SK-N-SH (cell line): Measurements from ENCODE around the gene LTBP1. TPM values are rescaled to one million over a fixed set of nuclear protein-coding genes. Genes with fewer than 3 reads are reported as not detected.

Experiments
- CTCF ChIA-PET: fragments of 300-600, 350-600 bp; formaldehyde crosslinking; extraction: SDS; loops from one replicate; lab custom pipeline; 2021; lab: Yijun Ruan, JAX
- POLR2A ChIA-PET: fragments of 350-600 bp; sonication (Branson Sonifier 250); formaldehyde crosslinking; extraction: SDS; loops from one replicate; lab custom pipeline; 2020; ENCODE audit warnings: antibody characterized with exemption, inconsistent platforms; lab: Yijun Ruan, JAX
- DNase-seq: peaks from one replicate; pipeline ENCODE4 v3.0.0; 2012
- H2AFZ ChIP-seq: fragments of 200-600 bp; sonication (generic); 2 replicates; pipeline ENCODE4 v1.8.1; 2016; ENCODE audit warnings: antibody characterized with exemption, mild to moderate bottlenecking, low read depth
- H3F3A ChIP-seq: fragments of 200-600 bp; sonication (generic); replicated peaks from 2 replicates; pipeline ENCODE3; 2016; ENCODE audit warnings: antibody characterized with exemption, mild to moderate bottlenecking; ENCODE audit not compliant: insufficient read depth
- H3K27ac ChIP-seq, 2 experiments: fragments of 200-500 bp in 1 of 2; fragments of 200-600 bp in 1 of 2; sonication (Bioruptor generic) in 1 of 2; sonication (generic), shearing (Covaris generic) in 1 of 2; 2 replicates each; pipeline versions ENCODE4 v1.5.1 to v1.6.1; 2014 to 2016; ENCODE audit warnings: low read depth in 2 of 2, inconsistent platforms in 1 of 2, low read length in 1 of 2, mild to moderate bottlenecking in 1 of 2, mixed read lengths in 1 of 2
- H3K27me3 ChIP-seq: fragments of 200-600 bp; sonication (generic), shearing (Covaris generic); 2 replicates; pipeline ENCODE4 v1.6.1; 2016; ENCODE audit warnings: mixed run types; ENCODE audit not compliant: insufficient read depth
- H3K36me3 ChIP-seq, 2 experiments: fragments of 200-500 bp in 1 of 2; fragments of 200-600 bp in 1 of 2; sonication (Bioruptor generic) in 1 of 2; sonication (generic) in 1 of 2; replicated peaks in 1 of 2; 2 replicates each; pipeline versions ENCODE3 to v1.5.1; 2014 to 2016; ENCODE audit warnings: low read length in 1 of 2, mild to moderate bottlenecking in 1 of 2; ENCODE audit not compliant: insufficient read depth in 2 of 2, control insufficient read depth in 1 of 2
- H3K4me1 ChIP-seq, 2 experiments: fragments of 200-500 bp in 1 of 2; fragments of 200-600 bp in 1 of 2; sonication (Bioruptor generic) in 1 of 2; sonication (generic), shearing (Covaris generic) in 1 of 2; 2 replicates each; pipeline versions ENCODE4 v1.5.1 to v1.6.1; 2014 to 2016; ENCODE audit warnings: low read depth in 1 of 2, low read length in 1 of 2, mixed run types in 1 of 2; ENCODE audit not compliant: insufficient read depth in 2 of 2, control insufficient read depth in 1 of 2
- H3K4me2 ChIP-seq: fragments of 200-600 bp; sonication (generic), shearing (Covaris generic); 2 replicates; pipeline ENCODE4 v1.6.1; 2017; ENCODE audit warnings: mixed run types
- H3K4me3 ChIP-seq, 2 experiments: fragments of 200-500 bp in 1 of 2; fragments of 200-600 bp in 1 of 2; sonication (Bioruptor generic) in 1 of 2; sonication (generic), shearing (Covaris generic) in 1 of 2; 2 replicates each; pipeline versions ENCODE4 v1.5.1 to v1.8.1; 2014 to 2016; ENCODE audit warnings: low read depth in 2 of 2, inconsistent platforms in 1 of 2, low read length in 1 of 2, mild to moderate bottlenecking in 1 of 2, mixed read lengths in 1 of 2, moderate library complexity in 1 of 2
- H3K79me2 ChIP-seq: fragments of 200-600 bp; sonication (generic); 2 replicates; pipeline ENCODE4 v1.8.1; 2017; ENCODE audit warnings: mild to moderate bottlenecking; ENCODE audit not compliant: insufficient read depth
- H3K9ac ChIP-seq: fragments of 200-600 bp; sonication (generic); 2 replicates; pipeline ENCODE4 v1.6.1; 2017; ENCODE audit warnings: mixed run types
- H3K9me2 ChIP-seq: fragments of 200-600 bp; sonication (generic); 2 replicates; pipeline ENCODE4 v1.6.1; 2017; ENCODE audit warnings: mixed run types
- H3K9me3 ChIP-seq: fragments of 200-600 bp; sonication (generic); 2 replicates; pipeline ENCODE4 v1.6.1; 2017; ENCODE audit warnings: mixed run types, mild to moderate bottlenecking, moderate library complexity
- H4K20me1 ChIP-seq: fragments of 200-600 bp; sonication (generic); 2 replicates; pipeline ENCODE4 v1.6.1; 2017; ENCODE audit warnings: mild to moderate bottlenecking, mixed run types; ENCODE audit not compliant: insufficient read depth
- ELF1 ChIP-seq: IDR thresholded peaks from 2 replicates; pipeline ENCODE4 v1.4.0; 2012
- EP300 ChIP-seq, 2 experiments: IDR thresholded peaks; 2 replicates each; pipeline versions ENCODE4 v1.4.0 to v1.6.1; 2012; ENCODE audit warnings: borderline replicate concordance in 1 of 2, low read depth in 1 of 2, low read length in 1 of 2
- EZH2phosphoT487 ChIP-seq: fragments of 200-600 bp; sonication (generic); IDR thresholded peaks from 2 replicates; pipeline ENCODE4 v1.6.1; 2017; ENCODE audit warnings: low read depth, mixed run types, mild to moderate bottlenecking, antibody characterized with exemption, moderate library complexity, borderline replicate concordance
- FOXJ3 ChIP-seq: sonication (generic); formaldehyde crosslinking; IDR thresholded peaks from 2 replicates; pipeline ENCODE4 v1.5.1; 2020; ENCODE audit warnings: mild to moderate bottlenecking, missing genetic modification reagents
- FOXM1 ChIP-seq: IDR thresholded peaks from 2 replicates; pipeline ENCODE4 v1.4.0; 2012; ENCODE audit warnings: low read depth, mild to moderate bottlenecking
- MEF2A ChIP-seq: IDR thresholded peaks from 2 replicates; pipeline ENCODE4 v1.4.0; 2012; ENCODE audit warnings: low read depth, borderline replicate concordance
- MXI1 ChIP-seq: IDR thresholded peaks from 2 replicates; pipeline ENCODE4 v1.6.1; 2012; ENCODE audit warnings: mild to moderate bottlenecking, low read depth, low read length, improper control_type of control experiment
- NFIC ChIP-seq: IDR thresholded peaks from 2 replicates; pipeline ENCODE4 v1.4.0; 2012; ENCODE audit warnings: borderline replicate concordance
- POLR2AphosphoS5 ChIP-seq: IDR thresholded peaks from 2 replicates; pipeline ENCODE4 v1.6.1; 2012; ENCODE audit warnings: low read depth, low read length
- RAD21 ChIP-seq: IDR thresholded peaks from 2 replicates; pipeline ENCODE4 v1.6.1; 2012; ENCODE audit warnings: mild to moderate bottlenecking, low read length
- RCOR1 ChIP-seq: fragments of 150-350 bp; IDR thresholded peaks from 2 replicates; pipeline ENCODE4 v1.6.1; 2017; ENCODE audit warnings: antibody characterized with exemption, low read length
- REST ChIP-seq: IDR thresholded peaks from 2 replicates; pipeline ENCODE4 v1.6.1; 2012; ENCODE audit warnings: mild to moderate bottlenecking, low read depth, low read length, moderate library complexity
- SIN3A ChIP-seq: IDR thresholded peaks from 2 replicates; pipeline ENCODE4 v1.6.1; 2012; ENCODE audit warnings: low read depth, mild to moderate bottlenecking, low read length, moderate library complexity, borderline replicate concordance
- TAF1 ChIP-seq: IDR thresholded peaks from 2 replicates; pipeline ENCODE4 v1.6.1; 2012; ENCODE audit warnings: low read depth, mild to moderate bottlenecking, low read length, moderate library complexity, borderline replicate concordance
- YY1 ChIP-seq: IDR thresholded peaks from 2 replicates; pipeline ENCODE4 v1.4.0; 2012; ENCODE audit warnings: low read depth, mild to moderate bottlenecking
- ZBTB33 ChIP-seq: IDR thresholded peaks from 2 replicates; pipeline ENCODE4 v1.4.0; 2012; ENCODE audit warnings: low read depth, borderline replicate concordance
- WGBS: methylation state at CpG from one replicate; pipeline ENCODE4 v1.1.6; 2017; ENCODE audit warnings: low lambda C conversion rate; 5-methylcytosine and 5-hydroxymethylcytosine counted together
- polyA plus RNA-seq, 3 experiments: library from polyadenylated mRNA; depleted of rRNA; stranded (reverse); fragments of >200 nt; gene quantifications; 2 replicates each; pipeline ENCODE4 v1.2.3, GENCODE V29; 2012
- TF ChIP-seq, protein P1 (sequence below): fragments of 200-600 bp; sonication (generic); IDR thresholded peaks from 2 replicates; pipeline ENCODE4 v1.6.1; 2017; ENCODE audit warnings: antibody characterized with exemption, mild to moderate bottlenecking, moderate library complexity
- TF ChIP-seq, protein P2 (sequence below): fragments of 150-350 bp; IDR thresholded peaks from 2 replicates; pipeline ENCODE4 v1.6.1; 2017; ENCODE audit warnings: antibody characterized with exemption, low read length, low read depth, borderline replicate concordance
- TF ChIP-seq, protein P3 (sequence below): fragments of 150-350 bp; IDR thresholded peaks from 2 replicates; pipeline ENCODE4 v1.6.1; 2016; ENCODE audit warnings: mild to moderate bottlenecking, low read depth, low read length

The LTBP1 gene
- polyA plus RNA-seq, 1 of the 3 experiments (the other 2 are of a cell fraction): 467 TPM

DNA sequence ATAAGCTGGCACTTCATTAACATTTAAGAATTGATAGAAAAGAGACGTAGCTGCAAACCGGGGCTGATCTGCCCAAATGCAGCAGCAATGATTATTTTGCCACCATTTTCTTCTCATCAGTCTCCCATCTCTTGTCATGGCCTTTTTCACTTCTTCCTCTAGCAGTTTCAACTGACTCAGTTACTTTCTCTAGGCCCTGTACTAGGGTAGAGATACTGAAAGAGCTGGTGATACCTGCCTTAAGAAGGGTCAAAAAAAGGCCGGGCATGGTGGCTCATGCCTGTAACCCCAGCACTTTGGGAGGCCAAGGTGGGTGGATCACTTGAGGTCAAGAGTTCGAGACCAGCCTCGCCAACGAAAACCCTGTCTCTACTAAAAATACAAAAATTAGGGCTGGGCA, 127.4 kb downstream of the LTBP1 start (continued):
- TF ChIP-seq REST (no peak), NFIC (no peak), FOXM1 (no peak), ZBTB33 (no peak), MXI1 (no peak), YY1 (no peak), RCOR1 (no peak), EZH2phosphoT487 (no peak), SIN3A (no peak), RAD21 (no peak)

DNA sequence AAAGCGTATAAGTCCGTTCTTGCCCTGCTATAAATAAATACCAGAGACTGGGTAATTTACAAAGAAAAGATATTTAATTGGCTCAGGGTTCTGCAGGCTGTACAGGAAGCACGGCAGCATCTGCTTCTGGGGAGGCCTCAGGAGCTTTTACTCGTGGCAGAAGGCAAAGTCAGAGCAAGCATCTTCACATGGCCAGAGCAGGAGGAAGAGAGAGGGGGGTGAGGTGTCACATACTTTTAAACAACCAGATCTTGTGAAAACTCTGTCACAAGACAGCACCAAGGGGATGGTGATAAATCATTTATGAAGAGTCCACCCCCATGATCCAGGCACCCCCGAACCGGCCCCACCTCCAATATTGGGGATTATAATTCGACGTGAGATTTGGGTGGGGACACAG, 130.6 kb downstream of the LTBP1 start:
- no peaks in the 10 kb centered on the region for H3F3A ChIP-seq
- 72% methylated on average over 8 of the region's 8 CpGs for WGBS
- no peaks in the 10 kb centered on the region for H3K4me1 ChIP-seq
- H3K9ac ChIP-seq: no peak overlapping the region
- H3K36me3 ChIP-seq: no peaks in the 10 kb centered on the region
- CTCF ChIA-PET: no interaction called here
- H3K27ac ChIP-seq: no peak overlapping the region
- H3K9me2 ChIP-seq: no peaks in the 10 kb centered on the region
- H3K4me2 ChIP-seq: no peak overlapping the region
- TF ChIP-seq TAF1: no peak
- TF ChIP-seq EZH2phosphoT487: no peak
- TF ChIP-seq, protein P1, sequence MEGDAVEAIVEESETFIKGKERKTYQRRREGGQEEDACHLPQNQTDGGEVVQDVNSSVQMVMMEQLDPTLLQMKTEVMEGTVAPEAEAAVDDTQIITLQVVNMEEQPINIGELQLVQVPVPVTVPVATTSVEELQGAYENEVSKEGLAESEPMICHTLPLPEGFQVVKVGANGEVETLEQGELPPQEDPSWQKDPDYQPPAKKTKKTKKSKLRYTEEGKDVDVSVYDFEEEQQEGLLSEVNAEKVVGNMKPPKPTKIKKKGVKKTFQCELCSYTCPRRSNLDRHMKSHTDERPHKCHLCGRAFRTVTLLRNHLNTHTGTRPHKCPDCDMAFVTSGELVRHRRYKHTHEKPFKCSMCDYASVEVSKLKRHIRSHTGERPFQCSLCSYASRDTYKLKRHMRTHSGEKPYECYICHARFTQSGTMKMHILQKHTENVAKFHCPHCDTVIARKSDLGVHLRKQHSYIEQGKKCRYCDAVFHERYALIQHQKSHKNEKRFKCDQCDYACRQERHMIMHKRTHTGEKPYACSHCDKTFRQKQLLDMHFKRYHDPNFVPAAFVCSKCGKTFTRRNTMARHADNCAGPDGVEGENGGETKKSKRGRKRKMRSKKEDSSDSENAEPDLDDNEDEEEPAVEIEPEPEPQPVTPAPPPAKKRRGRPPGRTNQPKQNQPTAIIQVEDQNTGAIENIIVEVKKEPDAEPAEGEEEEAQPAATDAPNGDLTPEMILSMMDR: no peak
- TF ChIP-seq POLR2AphosphoS5: no peak
- TF ChIP-seq, protein P2, sequence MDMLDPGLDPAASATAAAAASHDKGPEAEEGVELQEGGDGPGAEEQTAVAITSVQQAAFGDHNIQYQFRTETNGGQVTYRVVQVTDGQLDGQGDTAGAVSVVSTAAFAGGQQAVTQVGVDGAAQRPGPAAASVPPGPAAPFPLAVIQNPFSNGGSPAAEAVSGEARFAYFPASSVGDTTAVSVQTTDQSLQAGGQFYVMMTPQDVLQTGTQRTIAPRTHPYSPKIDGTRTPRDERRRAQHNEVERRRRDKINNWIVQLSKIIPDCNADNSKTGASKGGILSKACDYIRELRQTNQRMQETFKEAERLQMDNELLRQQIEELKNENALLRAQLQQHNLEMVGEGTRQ: no peak
- no peak for TF ChIP-seq MEF2A
- no peak for TF ChIP-seq EP300 (IDR thresholded peaks at IDR 0.05; ENCODE audit: borderline replicate concordance in 1 of 2, low read depth in 1 of 2, low read length in 1 of 2)
- TF ChIP-seq, protein P3, sequence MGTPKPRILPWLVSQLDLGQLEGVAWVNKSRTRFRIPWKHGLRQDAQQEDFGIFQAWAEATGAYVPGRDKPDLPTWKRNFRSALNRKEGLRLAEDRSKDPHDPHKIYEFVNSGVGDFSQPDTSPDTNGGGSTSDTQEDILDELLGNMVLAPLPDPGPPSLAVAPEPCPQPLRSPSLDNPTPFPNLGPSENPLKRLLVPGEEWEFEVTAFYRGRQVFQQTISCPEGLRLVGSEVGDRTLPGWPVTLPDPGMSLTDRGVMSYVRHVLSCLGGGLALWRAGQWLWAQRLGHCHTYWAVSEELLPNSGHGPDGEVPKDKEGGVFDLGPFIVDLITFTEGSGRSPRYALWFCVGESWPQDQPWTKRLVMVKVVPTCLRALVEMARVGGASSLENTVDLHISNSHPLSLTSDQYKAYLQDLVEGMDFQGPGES: no peak
- TF ChIP-seq ELF1: no peak
- TF ChIP-seq FOXJ3: no peak
- TF ChIP-seq, all 33 proteins: peak for 0
- Histone ChIP-seq H3K4me3 (no peak overlapping the region), H3K9me3 (no peaks in the 10 kb centered on the region), H4K20me1 (no peaks in the 10 kb centered on the region), H3K79me2 (no peaks in the 10 kb centered on the region), H2AFZ (no peak overlapping the region), H3K27me3 (no peaks in the 10 kb centered on the region)
- DNase-seq: no peak
- POLR2A ChIA-PET: no interaction called here
